Measurements from ENCODE around the gene C2orf42.
"Not testable (repeated sequence)": the region's sequence is repeated elsewhere in the genome, so short reads cannot be mapped to it uniquely, and the experiment has no call there.

C2orf42 gene

GRCh38 chr2:70201831-70202230 lies 11.0 kb upstream of the C2orf42 start:
- Histone ChIP-seq H3K27me3 (ENCODE audit: control insufficient read depth, insufficient read depth, low read length) (no peaks in the 10 kb centered on the region), H3K9me3 (ENCODE audit: control insufficient read depth, low read length) (no peaks in the 10 kb centered on the region), H3K36me3 (ENCODE audit: control insufficient read depth, insufficient read depth, low read length) (no peaks in the 10 kb centered on the region), H3K4me1 (ENCODE audit: control insufficient read depth, insufficient read depth, low read length) (peaks cover 13% of the 10 kb centered on the region), H3K4me3 (ENCODE audit: low read length) (no peak overlapping the region), H3K9ac (ENCODE audit: low read length) (no peak overlapping the region)

GRCh38 chr2:70201225-70201768 lies 10.5 kb upstream of the C2orf42 start:
- Histone ChIP-seq H3K9ac (ENCODE audit: low read length) (no peak overlapping the region), H3K27me3 (ENCODE audit: control insufficient read depth, insufficient read depth, low read length) (no peaks in the 10 kb centered on the region), H3K36me3 (ENCODE audit: control insufficient read depth, insufficient read depth, low read length) (no peaks in the 10 kb centered on the region), H3K9me3 (ENCODE audit: control insufficient read depth, low read length) (no peaks in the 10 kb centered on the region), H3K4me1 (ENCODE audit: control insufficient read depth, insufficient read depth, low read length) (peaks cover 13% of the 10 kb centered on the region), H3K4me3 (ENCODE audit: low read length) (no peak overlapping the region)

GRCh38 chr2:70199320-70199864 lies 8.6 kb upstream of the C2orf42 start:
- Histone ChIP-seq H3K4me1 (ENCODE audit: control insufficient read depth, insufficient read depth, low read length) (peaks cover 13% of the 10 kb centered on the region), H3K9ac (ENCODE audit: low read length) (no peak overlapping the region), H3K9me3 (ENCODE audit: control insufficient read depth, low read length) (no peaks in the 10 kb centered on the region), H3K27me3 (ENCODE audit: control insufficient read depth, insufficient read depth, low read length) (no peaks in the 10 kb centered on the region), H3K36me3 (ENCODE audit: control insufficient read depth, insufficient read depth, low read length) (no peaks in the 10 kb centered on the region), H3K4me3 (ENCODE audit: low read length) (no peak overlapping the region)

- no peaks in the 10 kb centered on the region for H3K9me3 ChIP-seq (ENCODE audit: control insufficient read depth, low read length)
- no peak overlapping the region for H3K9ac ChIP-seq (ENCODE audit: low read length)
- H3K27me3 ChIP-seq (ENCODE audit: control insufficient read depth, insufficient read depth, low read length) = no peaks in the 10 kb centered on the region
- no peaks in the 10 kb centered on the region for H3K36me3 ChIP-seq (ENCODE audit: control insufficient read depth, insufficient read depth, low read length)
- H3K4me3 ChIP-seq (ENCODE audit: low read length) = no peak overlapping the region
- H3K4me1 ChIP-seq (ENCODE audit: control insufficient read depth, insufficient read depth, low read length) = peaks cover 10% of the 10 kb centered on the region
Observed at GRCh38 chr2:70192516-70192915, 1.7 kb upstream of the C2orf42 start.

- H3K36me3 ChIP-seq (ENCODE audit: control insufficient read depth, insufficient read depth, low read length) = no peaks in the 10 kb centered on the region
- peak overlapping the region; percentile 80 for H3K9ac ChIP-seq (ENCODE audit: low read length)
- peak overlapping the region; percentile 80 for H3K4me3 ChIP-seq (ENCODE audit: low read length)
- no peaks in the 10 kb centered on the region for H3K9me3 ChIP-seq (ENCODE audit: control insufficient read depth, low read length)
- peaks cover 10% of the 10 kb centered on the region for H3K4me1 ChIP-seq (ENCODE audit: control insufficient read depth, insufficient read depth, low read length)
- no peaks in the 10 kb centered on the region for H3K27me3 ChIP-seq (ENCODE audit: control insufficient read depth, insufficient read depth, low read length)
Observed at GRCh38 chr2:70191244-70191735, 471 bp upstream of the C2orf42 start.

GRCh38 chr2:70188460-70188859 lies 2.4 kb downstream of the C2orf42 start:
- no peak overlapping the region for H3K4me3 ChIP-seq (ENCODE audit: low read length)
- no peaks in the 10 kb centered on the region for H3K27me3 ChIP-seq (ENCODE audit: control insufficient read depth, insufficient read depth, low read length)
- H3K9me3 ChIP-seq (ENCODE audit: control insufficient read depth, low read length) = no peaks in the 10 kb centered on the region
- H3K36me3 ChIP-seq (ENCODE audit: control insufficient read depth, insufficient read depth, low read length) = no peaks in the 10 kb centered on the region
- H3K4me1 ChIP-seq (ENCODE audit: control insufficient read depth, insufficient read depth, low read length) = peaks cover 10% of the 10 kb centered on the region
- no peak overlapping the region for H3K9ac ChIP-seq (ENCODE audit: low read length)

- H3K36me3 ChIP-seq (ENCODE audit: control insufficient read depth, insufficient read depth, low read length); H3K4me3 ChIP-seq (ENCODE audit: low read length); H3K9me3 ChIP-seq (ENCODE audit: control insufficient read depth, low read length); H3K9ac ChIP-seq (ENCODE audit: low read length); H3K27me3 ChIP-seq (ENCODE audit: control insufficient read depth, insufficient read depth, low read length): not testable (repeated sequence)
- H3K4me1 ChIP-seq (ENCODE audit: control insufficient read depth, insufficient read depth, low read length) = peaks cover 10% of the 10 kb centered on the region
Observed at GRCh38 chr2:70187170-70187569, 3.6 kb downstream of the C2orf42 start.

- H3K4me3 ChIP-seq (ENCODE audit: low read length) = no peak overlapping the region
- no peak overlapping the region for H3K9ac ChIP-seq (ENCODE audit: low read length)
- no peaks in the 10 kb centered on the region for H3K9me3 ChIP-seq (ENCODE audit: control insufficient read depth, low read length)
- H3K4me1 ChIP-seq (ENCODE audit: control insufficient read depth, insufficient read depth, low read length) = no peaks in the 10 kb centered on the region
- no peaks in the 10 kb centered on the region for H3K27me3 ChIP-seq (ENCODE audit: control insufficient read depth, insufficient read depth, low read length)
- no peaks in the 10 kb centered on the region for H3K36me3 ChIP-seq (ENCODE audit: control insufficient read depth, insufficient read depth, low read length)
Observed at GRCh38 chr2:70182689-70183088, 8.1 kb downstream of the C2orf42 start.

- no peak overlapping the region for H3K4me3 ChIP-seq (ENCODE audit: low read length)
- no peaks in the 10 kb centered on the region for H3K4me1 ChIP-seq (ENCODE audit: control insufficient read depth, insufficient read depth, low read length)
- H3K36me3 ChIP-seq (ENCODE audit: control insufficient read depth, insufficient read depth, low read length) = no peaks in the 10 kb centered on the region
- no peaks in the 10 kb centered on the region for H3K27me3 ChIP-seq (ENCODE audit: control insufficient read depth, insufficient read depth, low read length)
- H3K9ac ChIP-seq (ENCODE audit: low read length) = no peak overlapping the region
- H3K9me3 ChIP-seq (ENCODE audit: control insufficient read depth, low read length) = no peaks in the 10 kb centered on the region
Observed at GRCh38 chr2:70181363-70181956, 9.4 kb downstream of the C2orf42 start.

GRCh38 chr2:70173520-70173919 lies 17.3 kb downstream of the C2orf42 start:
- H3K9me3 ChIP-seq (ENCODE audit: control insufficient read depth, low read length) = no peaks in the 10 kb centered on the region
- no peaks in the 10 kb centered on the region for H3K4me1 ChIP-seq (ENCODE audit: control insufficient read depth, insufficient read depth, low read length)
- H3K9ac ChIP-seq (ENCODE audit: low read length) = no peak overlapping the region
- H3K27me3 ChIP-seq (ENCODE audit: control insufficient read depth, insufficient read depth, low read length) = no peaks in the 10 kb centered on the region
- no peak overlapping the region for H3K4me3 ChIP-seq (ENCODE audit: low read length)
- no peaks in the 10 kb centered on the region for H3K36me3 ChIP-seq (ENCODE audit: control insufficient read depth, insufficient read depth, low read length)

GRCh38 chr2:70169654-70170245 lies 21.1 kb downstream of the C2orf42 start:
- not testable (repeated sequence) for H3K27me3 ChIP-seq (ENCODE audit: control insufficient read depth, insufficient read depth, low read length); H3K9ac ChIP-seq (ENCODE audit: low read length); H3K9me3 ChIP-seq (ENCODE audit: control insufficient read depth, low read length); H3K4me3 ChIP-seq (ENCODE audit: low read length); H3K4me1 ChIP-seq (ENCODE audit: control insufficient read depth, insufficient read depth, low read length); H3K36me3 ChIP-seq (ENCODE audit: control insufficient read depth, insufficient read depth, low read length)

GRCh38 chr2:70161069-70161534 lies 29.7 kb downstream of the C2orf42 start:
- Histone ChIP-seq H3K9me3 (ENCODE audit: control insufficient read depth, low read length) (no peaks in the 10 kb centered on the region), H3K27me3 (ENCODE audit: control insufficient read depth, insufficient read depth, low read length) (no peaks in the 10 kb centered on the region), H3K36me3 (ENCODE audit: control insufficient read depth, insufficient read depth, low read length) (no peaks in the 10 kb centered on the region), H3K4me3 (ENCODE audit: low read length) (no peak overlapping the region), H3K4me1 (ENCODE audit: control insufficient read depth, insufficient read depth, low read length) (no peaks in the 10 kb centered on the region), H3K9ac (ENCODE audit: low read length) (no peak overlapping the region)

Data from mucosa of stomach (tissue), 1 donor.